Sciatic nerve (tissue), 2 donors: ENCODE measurements around the gene CFAP251. TPM values are rescaled to one million over a fixed set of nuclear protein-coding genes. Genes with fewer than 3 reads are reported as not detected.
"Not testable (repeated sequence)": the region's sequence is repeated elsewhere in the genome, so short reads cannot be mapped to it uniquely, and the experiment has no call there.

ENCODE experiments used
- ATAC-seq: fragments of 200-7000 bp; cut with Tn5 transposase; one replicate; pipeline ENCODE4 v1.9.1; 2020; ENCODE audit warnings: mild to moderate bottlenecking, moderate library complexity
- DNase-seq: peaks from one replicate; pipeline ENCODE4 v3.0.0-alpha.2; 2020; ENCODE audit warnings: low spot score
- intact Hi-C: fragments of 100-400 bp; cut with DNase I; formaldehyde crosslinking; loops from one replicate; pipeline ENCODE4 v1.14.2; 2022
- total RNA-seq: library from RNA; stranded (reverse); fragmentation: NEBNext Ultra II Directional; extraction: Animal tissue kit (Norgen Biotek cat#: 25700); gene quantifications from one replicate; pipeline ENCODE4 v1.2.1, GENCODE V29; 2021
- donor health status: DM: no; HTN: no; CAD: no.
- donor health status: DM: no; HTN: no; CAD: no.

Gene CFAP251, protein sequence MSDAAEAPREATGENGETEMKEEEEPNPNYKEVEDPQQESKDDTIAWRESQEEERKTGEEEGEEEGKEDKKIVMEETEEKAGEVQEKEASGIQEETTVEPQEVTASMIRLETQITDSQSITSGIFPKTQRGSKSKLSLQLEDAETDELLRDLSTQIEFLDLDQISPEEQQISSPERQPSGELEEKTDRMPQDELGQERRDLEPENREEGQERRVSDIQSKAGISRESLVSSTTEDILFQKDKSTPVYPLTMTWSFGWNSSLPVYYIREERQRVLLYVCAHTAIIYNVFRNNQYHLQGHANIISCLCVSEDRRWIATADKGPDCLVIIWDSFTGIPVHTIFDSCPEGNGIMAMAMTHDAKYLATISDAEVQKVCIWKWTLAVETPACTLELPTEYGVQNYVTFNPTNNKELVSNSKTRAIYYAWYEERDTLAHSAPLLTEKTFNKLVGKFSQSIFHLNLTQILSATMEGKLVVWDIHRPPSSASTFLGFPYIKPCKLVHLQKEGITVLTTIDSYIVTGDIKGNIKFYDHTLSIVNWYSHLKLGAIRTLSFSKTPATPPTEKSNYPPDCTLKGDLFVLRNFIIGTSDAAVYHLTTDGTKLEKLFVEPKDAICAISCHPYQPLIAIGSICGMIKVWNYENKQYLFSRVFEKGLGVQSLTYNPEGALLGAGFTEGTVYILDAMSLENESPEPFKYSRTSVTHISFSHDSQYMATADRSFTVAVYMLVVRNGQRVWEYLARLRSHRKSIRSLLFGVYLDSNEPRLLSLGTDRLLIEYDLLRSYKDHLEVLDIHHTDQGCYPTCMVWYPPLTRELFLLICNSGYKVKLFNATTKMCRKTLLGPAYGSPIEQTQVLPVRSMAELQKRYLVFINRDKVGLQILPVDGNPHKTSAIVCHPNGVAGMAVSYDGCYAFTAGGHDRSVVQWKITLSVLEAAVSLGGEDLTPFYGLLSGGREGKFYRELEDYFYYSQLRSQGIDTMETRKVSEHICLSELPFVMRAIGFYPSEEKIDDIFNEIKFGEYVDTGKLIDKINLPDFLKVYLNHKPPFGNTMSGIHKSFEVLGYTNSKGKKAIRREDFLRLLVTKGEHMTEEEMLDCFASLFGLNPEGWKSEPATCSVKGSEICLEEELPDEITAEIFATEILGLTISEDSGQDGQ
- 3.8 TPM for total RNA-seq

DNA sequence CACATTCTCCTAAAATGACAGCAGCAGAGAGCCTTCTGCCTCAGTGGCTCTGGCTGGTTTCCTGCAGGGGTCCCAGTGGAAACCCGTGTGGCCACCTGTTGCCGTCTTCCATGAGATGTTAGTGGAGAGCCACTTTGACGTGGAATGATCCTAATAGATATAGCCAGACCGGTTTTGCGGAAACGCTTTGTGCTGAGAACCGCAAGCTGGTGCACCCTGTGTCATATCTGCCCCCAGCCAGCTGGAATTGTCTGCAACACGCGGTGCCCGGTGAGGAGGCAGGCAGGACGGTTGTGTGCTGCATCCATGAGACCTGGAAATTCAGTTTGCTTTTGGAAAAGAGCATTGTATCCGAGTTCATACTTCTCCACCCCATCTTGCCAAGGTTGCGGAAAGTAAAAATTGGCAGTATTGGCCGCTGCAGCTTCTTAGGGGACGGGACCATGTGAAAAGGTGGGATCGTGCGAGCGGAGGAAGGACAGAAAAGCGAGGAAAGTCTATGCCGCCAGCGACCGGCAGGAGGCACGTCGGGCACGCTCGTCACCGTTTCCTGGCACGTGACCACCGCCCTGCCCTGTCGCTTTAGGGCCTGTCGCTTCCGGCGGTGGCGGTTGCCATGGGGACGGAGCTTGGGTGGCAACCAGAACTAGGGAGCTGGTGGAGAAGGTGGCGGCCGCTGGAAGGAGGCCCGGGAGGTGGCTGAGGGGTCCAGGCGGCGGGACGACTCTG is at the start of gene CFAP251:
CFAP251 (plus strand) TSS at position 643 of the 729 bp plus-strand sequence. CDS start 2,714 bp downstream, outside the sequence.
- peak; percentile 95 for DNase-seq
- ATAC-seq, result peak; percentile 87
- intact Hi-C loops, result no loop called here

DNA sequence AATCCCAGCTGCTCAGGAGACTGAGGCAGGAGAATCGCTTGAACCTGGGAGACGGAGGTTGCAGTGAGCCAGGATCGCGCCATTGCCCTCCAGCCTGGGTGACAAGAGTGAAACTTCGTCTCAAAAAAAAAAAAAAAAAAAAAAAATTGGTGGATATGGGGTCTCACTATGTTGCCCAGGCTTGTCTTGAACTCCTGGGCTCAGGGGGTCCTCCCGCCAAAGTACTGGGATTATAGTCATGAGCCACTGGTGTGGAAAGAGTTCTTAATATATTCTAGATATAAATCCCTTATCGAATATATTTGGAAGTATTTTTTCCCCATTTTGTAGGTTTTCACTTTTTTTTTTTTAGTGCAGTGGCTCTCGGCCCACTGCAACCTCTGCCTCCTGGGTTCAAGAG is 49.2 kb upstream of the CFAP251 start:
- intact Hi-C loops, ATAC-seq, DNase-seq: not testable (repeated sequence)

DNA sequence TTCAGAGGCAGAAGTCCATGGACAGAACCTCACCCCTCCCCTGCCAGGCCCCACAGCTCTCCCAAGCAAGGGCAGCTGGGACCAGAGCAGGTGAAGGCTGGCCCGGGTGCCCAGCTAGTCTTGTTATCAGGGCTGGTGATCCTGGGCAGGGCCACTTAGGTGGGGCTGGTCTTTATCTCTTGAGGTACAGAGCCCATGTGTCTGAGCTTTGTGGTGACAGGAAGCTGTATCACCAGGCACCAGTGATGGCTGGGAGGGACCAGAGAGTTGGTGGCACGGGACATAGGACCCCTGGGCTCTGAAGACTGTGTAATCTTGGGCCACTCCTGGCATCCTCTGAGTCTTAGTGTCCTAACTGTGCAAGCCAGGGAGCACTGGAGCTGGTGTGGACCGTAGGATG is 46.9 kb upstream of the CFAP251 start:
- DNase-seq (no peak), ATAC-seq (no peak)
- intact Hi-C loops, result no loop called here

- no peak for ATAC-seq
- no peak for DNase-seq
- intact Hi-C loops, result no loop called here
These were observed 45.7 kb upstream of the CFAP251 start for GRCh38 chr12:121872546-121873215.

GRCh38 chr12:121873216-121873569 is 45.2 kb upstream of the CFAP251 start:
- DNase-seq, result no peak
- intact Hi-C loops, result no loop called here
- no peak for ATAC-seq

- DNase-seq, result no peak
- intact Hi-C loops, result no loop called here
- no peak for ATAC-seq
These were observed 44.3 kb upstream of the CFAP251 start for GRCh38 chr12:121874071-121874470.

GRCh38 chr12:121875582-121875981 is 42.8 kb upstream of the CFAP251 start:
- intact Hi-C loops, result no loop called here
- no peak for ATAC-seq
- DNase-seq, result no peak

DNA sequence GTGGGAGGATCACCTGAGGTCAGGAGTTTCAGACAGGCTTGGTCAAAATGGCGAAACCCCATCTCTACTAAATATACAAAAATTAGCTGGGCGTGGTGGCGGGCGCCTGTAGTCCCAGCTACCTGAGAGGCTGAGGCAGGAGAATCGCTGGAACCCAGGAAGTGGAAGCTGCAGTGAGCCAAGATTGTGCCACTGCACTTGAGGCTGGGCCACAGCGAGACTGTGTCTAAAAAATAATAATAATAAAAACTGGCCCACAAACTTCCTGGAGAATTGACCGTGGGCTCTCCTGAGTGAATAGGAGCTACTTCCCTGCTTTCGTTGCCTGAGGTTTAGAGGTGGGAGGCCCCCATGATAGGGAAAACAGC is 42.3 kb upstream of the CFAP251 start:
- intact Hi-C loops, ATAC-seq, DNase-seq: not testable (repeated sequence)

GRCh38 chr12:121883315-121883660 is 35.1 kb upstream of the CFAP251 start:
- DNase-seq, result no peak
- intact Hi-C loops, result loop anchor here (10.0 kb wide), 1 partner anchor 88 kb away; the partner anchor contains the start of gene RHOF
- no peak for ATAC-seq

- not testable (repeated sequence) for ATAC-seq, DNase-seq
- intact Hi-C loops, result loop anchor here (10.0 kb wide), 1 partner anchor 90 kb away; the partner anchor contains the start of gene RHOF
These were observed 33.3 kb upstream of the CFAP251 start for GRCh38 chr12:121885129-121885528.

- intact Hi-C loops, result loop anchor here (10.0 kb wide), 1 partner anchor 93 kb away; the partner anchor contains the start of gene RHOF
These were observed 30.3 kb upstream of the CFAP251 start for GRCh38 chr12:121888083-121888477.

DNA sequence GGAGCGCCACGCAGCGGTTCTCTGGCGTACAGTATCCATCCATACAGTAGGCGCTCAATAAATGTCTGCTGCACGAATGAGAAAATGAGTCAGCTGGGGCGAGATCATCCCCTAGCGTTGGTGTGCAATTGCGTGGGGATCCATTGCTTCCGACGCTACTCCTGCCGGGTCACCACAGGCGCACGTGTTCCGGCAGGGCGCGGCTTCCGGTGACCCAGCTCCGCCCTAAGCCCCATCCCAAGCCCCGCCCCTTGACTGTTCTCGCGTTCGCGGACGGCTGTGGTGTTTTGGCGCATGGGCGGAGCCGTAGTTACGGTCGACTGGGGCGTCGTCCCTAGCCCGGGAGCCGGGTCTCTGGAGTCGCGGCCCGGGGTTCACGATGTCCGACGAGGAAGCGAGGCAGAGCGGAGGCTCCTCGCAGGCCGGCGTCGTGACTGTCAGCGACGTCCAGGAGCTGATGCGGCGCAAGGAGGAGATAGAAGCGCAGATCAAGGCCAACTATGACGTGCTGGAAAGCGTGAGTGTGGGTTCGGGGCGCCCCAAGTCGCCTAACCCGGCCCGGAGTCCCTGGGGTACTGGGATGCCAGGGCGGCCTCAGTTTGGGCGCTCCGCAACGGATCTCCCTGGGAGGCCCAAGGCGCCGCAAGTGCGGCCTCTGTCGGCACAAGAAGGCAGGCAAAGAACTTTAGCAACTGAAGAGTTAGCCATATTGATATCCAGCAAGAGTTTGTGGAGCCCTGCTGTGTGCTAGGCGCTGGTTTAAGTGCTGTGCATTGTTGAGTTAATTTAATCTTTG is 29.7 kb upstream of the CFAP251 start, which contains the start of gene PSMD9:
PSMD9 (plus strand) TSS at position 313 of the 796 bp plus-strand sequence; CDS start at position 380, 67 bp downstream.
- DNase-seq, result peak; percentile 99
- ATAC-seq, result peak; percentile 100
- intact Hi-C loops, result loop anchor here (10.0 kb wide), 1 partner anchor 94 kb away; the partner anchor contains the start of gene RHOF

More at GRCh38 chr12:121888083-121888477, 30.3 kb upstream of the CFAP251 start:
- no peak for ATAC-seq
- no peak for DNase-seq

DNA sequence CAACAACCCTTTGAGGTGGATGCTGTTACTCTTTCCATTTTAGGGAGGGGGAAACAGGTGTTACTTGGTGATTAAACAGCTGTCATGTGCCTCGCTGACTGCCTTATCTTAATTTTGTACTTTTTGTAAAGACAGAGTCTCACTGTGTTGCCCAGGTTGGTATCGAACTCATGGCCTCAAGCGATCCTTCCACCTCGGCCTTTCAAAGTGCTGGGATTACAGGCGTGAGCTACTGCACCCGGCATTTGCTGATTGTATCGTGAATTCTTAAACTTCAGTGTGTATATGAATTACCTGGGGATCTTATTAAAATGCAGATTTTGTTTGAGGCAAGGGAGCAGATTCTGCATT is 29.1 kb upstream of the CFAP251 start:
- no peak for ATAC-seq
- intact Hi-C loops, result loop anchor here (10.0 kb wide), 1 partner anchor 94 kb away; the partner anchor contains the start of gene RHOF
- no peak for DNase-seq

GRCh38 chr12:121889661-121890060 is 28.7 kb upstream of the CFAP251 start:
- intact Hi-C loops, result loop anchor here (10.0 kb wide), 2 partner anchors 95 to 195 kb away; partner anchors contain the start of gene RHOF
- DNase-seq, ATAC-seq: not testable (repeated sequence)

- ATAC-seq, result no peak
- intact Hi-C loops, result loop anchor here (10.0 kb wide), 1 partner anchor 198 kb away; no protein-coding TSS in a partner anchor
- DNase-seq, result no peak
These were observed 25.5 kb upstream of the CFAP251 start for GRCh38 chr12:121892673-121893561.

DNA sequence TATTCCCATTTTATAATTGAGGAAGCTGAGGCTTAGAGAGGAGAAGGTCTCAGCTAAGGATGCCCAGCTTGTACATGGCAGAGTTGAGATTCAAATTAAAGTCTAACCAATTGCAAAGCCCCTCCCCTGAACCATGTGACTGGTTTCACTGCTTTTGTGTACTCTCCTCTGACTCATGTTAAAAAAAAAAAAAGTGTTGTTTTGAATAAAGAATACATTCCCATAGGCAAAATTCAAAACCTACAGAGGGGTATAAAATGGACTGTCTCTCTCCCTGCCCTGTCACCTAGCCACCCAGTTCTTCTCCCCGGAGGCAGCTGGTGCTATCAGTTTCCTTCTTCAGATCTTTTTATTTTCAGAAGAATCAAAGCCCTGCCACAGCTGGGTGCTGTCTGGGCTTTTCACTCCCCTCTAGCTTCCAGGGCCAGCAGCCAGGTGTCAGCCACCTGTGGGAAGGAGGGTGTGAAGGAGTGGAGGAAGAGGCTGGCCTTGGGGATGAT is 24.4 kb upstream of the CFAP251 start:
- DNase-seq (no peak), ATAC-seq (no peak)
- intact Hi-C loops, result loop anchor here (10.0 kb wide), 1 partner anchor 199 kb away; no protein-coding TSS in a partner anchor
